Neural cell (in vitro differentiated cells): ENCODE data around the gene MAT2A.

Experiments used
- EP300 ChIP-seq: fragments of 450-650 bp; conservative IDR thresholded peaks from 2 replicates; pipeline ENCODE4 v1.6.1; 2014; ENCODE audit warnings: antibody characterized with exemption, mild to moderate bottlenecking, moderate library complexity; ENCODE audit not compliant: poor library complexity, severe bottlenecking
- EZH2 ChIP-seq: fragments of 200-600, 300-800 bp; shearing (Covaris generic), sonication (generic); IDR thresholded peaks from 2 replicates; pipeline ENCODE4 v1.6.1; 2014; ENCODE audit warnings: antibody characterized with exemption, low read length, borderline replicate concordance, mild to moderate bottlenecking; ENCODE audit not compliant: insufficient read depth, poor library complexity, severe bottlenecking
- POLR2AphosphoS5 ChIP-seq: IDR thresholded peaks from 2 replicates; pipeline ENCODE4 v1.6.1; 2012
- TAF1 ChIP-seq: IDR thresholded peaks from 2 replicates; pipeline ENCODE4 v1.6.1; 2012; ENCODE audit warnings: low read depth
- TF ChIP-seq, protein P1 (sequence below): fragments of 450-650 bp; IDR thresholded peaks from 2 replicates; pipeline ENCODE4 v1.5.1; 2014; ENCODE audit warnings: antibody characterized with exemption, mild to moderate bottlenecking, moderate library complexity; ENCODE audit not compliant: poor library complexity, severe bottlenecking

GRCh38 chr2:85580206-85580605 lies 41.2 kb downstream of the MAT2A start:
- TF ChIP-seq, protein P1, sequence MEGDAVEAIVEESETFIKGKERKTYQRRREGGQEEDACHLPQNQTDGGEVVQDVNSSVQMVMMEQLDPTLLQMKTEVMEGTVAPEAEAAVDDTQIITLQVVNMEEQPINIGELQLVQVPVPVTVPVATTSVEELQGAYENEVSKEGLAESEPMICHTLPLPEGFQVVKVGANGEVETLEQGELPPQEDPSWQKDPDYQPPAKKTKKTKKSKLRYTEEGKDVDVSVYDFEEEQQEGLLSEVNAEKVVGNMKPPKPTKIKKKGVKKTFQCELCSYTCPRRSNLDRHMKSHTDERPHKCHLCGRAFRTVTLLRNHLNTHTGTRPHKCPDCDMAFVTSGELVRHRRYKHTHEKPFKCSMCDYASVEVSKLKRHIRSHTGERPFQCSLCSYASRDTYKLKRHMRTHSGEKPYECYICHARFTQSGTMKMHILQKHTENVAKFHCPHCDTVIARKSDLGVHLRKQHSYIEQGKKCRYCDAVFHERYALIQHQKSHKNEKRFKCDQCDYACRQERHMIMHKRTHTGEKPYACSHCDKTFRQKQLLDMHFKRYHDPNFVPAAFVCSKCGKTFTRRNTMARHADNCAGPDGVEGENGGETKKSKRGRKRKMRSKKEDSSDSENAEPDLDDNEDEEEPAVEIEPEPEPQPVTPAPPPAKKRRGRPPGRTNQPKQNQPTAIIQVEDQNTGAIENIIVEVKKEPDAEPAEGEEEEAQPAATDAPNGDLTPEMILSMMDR: no peak
- TF ChIP-seq TAF1 (no peak), POLR2AphosphoS5 (no peak), EP300 (no peak), EZH2 (no peak)
